Activated T-helper 1 cell treated with anti-CD3 and anti-CD28 coated beads, Interleukin-12 subunit alpha, Interleukin-12 subunit beta, Interleukin-2, Interleukin-4 antibody, amounts not matched to agents 30 ng/mL and 10 ng/mL and 1 ng/mL, durations not matched to agents 14 hours and 24 hours and 36 hours (primary cell): ENCODE measurements around the gene GPATCH2L. TPM values are rescaled to one million over a fixed set of nuclear protein-coding genes. Genes with fewer than 3 reads are reported as not detected.

Experiments
- DNase-seq: peaks from one replicate; pipeline ENCODE4 v3.0.0; 2021; ENCODE audit warnings: low spot score
- H3K27ac Mint-ChIP-seq: one replicate; pipeline ENCODE4 v1.8.0; 2021; ENCODE audit warnings: mild to moderate bottlenecking, mixed read lengths
- H3K27me3 Mint-ChIP-seq: one replicate; pipeline ENCODE4 v1.8.0; 2022; ENCODE audit warnings: mild to moderate bottlenecking, moderate library complexity, mixed read lengths; ENCODE audit not compliant: insufficient read depth
- H3K36me3 Mint-ChIP-seq: one replicate; pipeline ENCODE4 v1.8.0; 2021; ENCODE audit warnings: low read depth, mixed read lengths
- H3K4me1 Mint-ChIP-seq: one replicate; pipeline ENCODE4 v1.8.0; 2021; ENCODE audit warnings: low read depth, mixed read lengths
- H3K4me3 Mint-ChIP-seq: one replicate; pipeline ENCODE4 v1.8.0; 2021; ENCODE audit warnings: mild to moderate bottlenecking, moderate library complexity, mixed read lengths
- H3K9me3 Mint-ChIP-seq: one replicate; pipeline ENCODE4 v1.8.0; 2021; ENCODE audit warnings: mixed read lengths
- intact Hi-C: fragments of 100-400 bp; cut with micrococcal nuclease; formaldehyde crosslinking; loops from one replicate; pipeline ENCODE4 v1.15.1; 2024
- total RNA-seq: library from RNA; stranded (reverse); gene quantifications from 2 replicates; pipeline ENCODE4 v1.2.3, GENCODE V29; 2022

The GPATCH2L gene
- total RNA-seq, 1 donor from 2014 or later = 56.1 TPM

DNA sequence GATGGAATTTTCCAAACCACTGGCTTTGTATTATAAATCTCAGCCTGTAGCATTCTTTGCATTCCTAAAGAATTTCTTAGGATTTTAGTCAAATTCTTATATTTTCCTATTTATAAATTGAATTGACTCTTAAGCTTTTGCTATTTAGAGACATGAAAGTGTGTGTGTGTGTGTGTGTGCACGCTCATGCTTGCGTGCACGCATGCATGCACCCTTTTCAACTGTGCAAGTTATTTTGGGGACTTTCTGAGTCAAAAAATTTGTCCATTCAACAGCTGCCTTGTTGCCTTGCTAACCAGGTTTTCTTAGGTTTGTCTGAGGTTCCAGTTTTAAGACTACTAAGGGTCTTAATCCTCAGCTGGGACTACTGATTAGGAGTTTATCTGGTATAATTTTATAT is 42.6 kb downstream of the GPATCH2L start:
- DNase-seq = no peak
- intact Hi-C loops = no loop called here
- no peaks in the 10 kb centered on the region for H3K9me3 Mint-ChIP-seq
- H3K27me3 Mint-ChIP-seq = no peaks in the 10 kb centered on the region
- no peak overlapping the region for H3K4me3 Mint-ChIP-seq
- H3K36me3 Mint-ChIP-seq = peaks cover 32% of the 10 kb centered on the region
- H3K27ac Mint-ChIP-seq = no peak overlapping the region
- peaks cover 15% of the 10 kb centered on the region for H3K4me1 Mint-ChIP-seq

DNA sequence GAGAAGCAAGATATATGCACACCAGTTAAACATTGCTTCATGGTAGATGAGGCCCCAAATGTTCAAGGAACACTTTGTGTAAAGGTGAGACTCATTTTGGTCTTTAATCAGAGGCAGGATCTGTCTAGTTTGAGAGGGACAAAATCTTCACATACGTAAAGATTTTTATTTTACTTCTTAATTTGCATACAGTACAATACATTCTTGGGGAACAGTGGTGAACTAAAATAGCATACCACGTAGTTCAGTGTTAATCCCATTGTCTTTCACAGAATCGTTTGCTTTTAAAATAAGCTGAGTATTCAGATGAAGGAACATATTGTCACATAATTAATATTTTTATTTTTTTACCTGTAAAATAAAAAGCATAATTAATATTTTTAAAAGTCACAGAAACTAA is 43.3 kb downstream of the GPATCH2L start:
- H3K36me3 Mint-ChIP-seq = peaks cover 36% of the 10 kb centered on the region
- intact Hi-C loops = no loop called here
- H3K27me3 Mint-ChIP-seq = no peaks in the 10 kb centered on the region
- no peak overlapping the region for H3K4me3 Mint-ChIP-seq
- no peak for DNase-seq
- H3K9me3 Mint-ChIP-seq = no peaks in the 10 kb centered on the region
- H3K27ac Mint-ChIP-seq = no peak overlapping the region
- H3K4me1 Mint-ChIP-seq = peaks cover 15% of the 10 kb centered on the region

- peaks cover 6% of the 10 kb centered on the region for H3K4me1 Mint-ChIP-seq
- H3K9me3 Mint-ChIP-seq = no peaks in the 10 kb centered on the region
- H3K27me3 Mint-ChIP-seq = no peaks in the 10 kb centered on the region
- intact Hi-C loops = no loop called here
- H3K27ac Mint-ChIP-seq = no peak overlapping the region
- no peak overlapping the region for H3K4me3 Mint-ChIP-seq
- peaks cover 40% of the 10 kb centered on the region for H3K36me3 Mint-ChIP-seq
- no peak for DNase-seq
Measured at GRCh38 chr14:76196980-76197695, 45.4 kb downstream of the GPATCH2L start.

GRCh38 chr14:76201162-76201561 is 49.4 kb downstream of the GPATCH2L start:
- peaks cover 38% of the 10 kb centered on the region for H3K36me3 Mint-ChIP-seq
- no peaks in the 10 kb centered on the region for H3K9me3 Mint-ChIP-seq
- no peak for DNase-seq
- no peak overlapping the region for H3K27ac Mint-ChIP-seq
- peaks cover 15% of the 10 kb centered on the region for H3K4me1 Mint-ChIP-seq
- no peak overlapping the region for H3K4me3 Mint-ChIP-seq
- no peaks in the 10 kb centered on the region for H3K27me3 Mint-ChIP-seq
- intact Hi-C loops = no loop called here

DNA sequence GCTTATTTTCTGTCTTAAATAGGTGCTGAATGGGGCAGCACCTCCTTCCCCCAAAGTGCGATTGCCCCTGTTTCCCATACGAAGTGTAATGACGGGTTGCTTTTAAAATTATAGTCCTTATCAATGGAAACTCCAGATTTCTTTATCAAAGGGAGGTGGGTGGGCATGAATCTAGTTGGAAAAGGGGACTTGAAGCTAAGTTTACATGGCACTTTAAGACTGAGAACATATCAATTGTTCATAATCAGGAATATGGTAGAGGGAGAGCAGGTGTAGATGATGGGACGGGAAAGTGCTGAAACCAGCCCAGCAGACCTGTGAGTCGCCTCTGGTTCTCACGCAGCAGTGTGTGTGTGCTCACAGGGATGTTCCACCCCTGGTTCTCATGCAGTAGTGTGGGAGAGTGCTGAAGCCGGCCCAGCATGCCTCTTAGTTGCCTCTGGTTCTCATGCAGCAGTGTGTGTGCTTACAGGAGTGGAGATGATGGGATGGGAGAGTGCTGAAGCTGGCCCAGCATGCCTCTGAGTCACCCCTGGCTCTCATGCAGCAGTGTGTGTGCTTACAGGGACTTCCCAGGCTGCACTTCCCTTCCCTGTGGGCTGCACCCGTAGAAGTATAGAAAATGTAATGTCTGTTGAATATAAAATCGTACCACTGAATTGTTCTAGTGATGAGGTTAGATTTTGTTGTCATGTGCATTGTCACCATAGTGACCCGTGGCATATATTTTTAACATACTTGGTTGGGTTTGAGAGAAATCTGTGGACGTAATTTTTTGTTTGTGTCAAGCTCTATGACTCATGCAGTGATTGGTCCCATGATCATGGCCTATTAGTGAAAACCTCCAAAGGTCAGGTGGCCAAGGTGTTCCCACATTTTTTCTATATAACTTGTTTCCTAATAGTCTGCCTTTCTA is 51.6 kb downstream of the GPATCH2L start:
- DNase-seq = no peak
- peaks cover 9% of the 10 kb centered on the region for H3K4me1 Mint-ChIP-seq
- H3K36me3 Mint-ChIP-seq = peaks cover 35% of the 10 kb centered on the region
- no peaks in the 10 kb centered on the region for H3K27me3 Mint-ChIP-seq
- H3K27ac Mint-ChIP-seq = no peak overlapping the region
- H3K4me3 Mint-ChIP-seq = no peak overlapping the region
- no peaks in the 10 kb centered on the region for H3K9me3 Mint-ChIP-seq
- intact Hi-C loops = no loop called here

DNA sequence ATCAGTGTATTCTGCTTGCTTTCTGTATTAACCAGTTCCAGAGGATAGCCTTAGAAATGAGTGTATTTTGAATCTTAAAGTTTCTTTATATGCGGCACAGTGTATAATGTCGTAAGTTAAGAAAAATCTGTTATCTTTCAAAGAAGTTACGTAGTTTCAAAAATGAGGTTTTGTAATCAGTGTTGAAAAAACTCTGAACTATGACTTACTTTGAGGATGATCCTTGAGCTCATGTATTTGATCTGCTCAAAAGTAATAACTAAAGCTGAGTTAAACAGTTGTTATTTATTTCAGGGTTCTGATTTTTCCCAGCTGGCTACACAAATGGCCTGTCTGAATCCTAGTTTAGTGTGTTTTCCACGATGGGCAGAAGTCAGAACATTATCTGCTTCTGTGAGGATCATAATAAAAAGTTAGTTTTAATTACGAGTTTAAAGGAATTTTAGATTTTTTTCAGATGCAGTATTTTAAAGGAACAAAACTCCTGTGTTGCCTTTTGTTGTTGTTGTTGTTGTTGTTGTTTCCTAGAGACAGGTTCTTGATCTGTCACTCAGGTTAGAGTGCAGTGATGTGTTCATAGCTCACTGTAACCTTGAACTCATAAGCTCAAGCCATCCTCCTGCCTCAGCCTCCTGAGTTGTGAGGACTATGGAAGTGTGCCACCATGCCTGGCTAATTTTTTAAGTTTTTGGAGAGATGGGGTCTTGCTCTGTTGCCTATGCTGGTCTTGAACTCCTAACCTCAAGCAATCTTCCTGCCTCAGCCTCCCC is 52.9 kb downstream of the GPATCH2L start:
- H3K27me3 Mint-ChIP-seq = no peaks in the 10 kb centered on the region
- no peak overlapping the region for H3K4me3 Mint-ChIP-seq
- H3K4me1 Mint-ChIP-seq = peaks cover 9% of the 10 kb centered on the region
- no peaks in the 10 kb centered on the region for H3K9me3 Mint-ChIP-seq
- intact Hi-C loops = no loop called here
- H3K27ac Mint-ChIP-seq = no peak overlapping the region
- peaks cover 32% of the 10 kb centered on the region for H3K36me3 Mint-ChIP-seq
- DNase-seq = no peak

DNA sequence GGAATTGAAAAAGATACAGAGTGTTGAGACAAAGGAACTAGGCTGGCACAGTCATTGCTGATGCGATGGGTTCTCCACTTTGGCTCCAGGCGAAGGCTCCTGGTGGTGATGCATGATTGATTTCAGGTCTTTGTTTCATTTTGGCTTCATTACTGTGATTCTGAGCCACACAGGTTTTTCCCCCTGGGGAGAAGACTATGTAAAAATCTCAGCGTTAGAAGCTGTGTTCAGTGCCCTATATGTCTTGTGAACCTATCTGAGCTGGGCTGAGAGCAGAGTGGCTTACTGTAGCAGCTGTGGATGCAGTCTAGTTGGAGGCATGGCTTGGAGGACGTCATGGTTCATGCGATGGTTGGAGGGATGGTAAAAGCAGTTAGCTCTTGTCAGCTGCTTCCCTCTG is 54.0 kb downstream of the GPATCH2L start:
- no peak for DNase-seq
- no peaks in the 10 kb centered on the region for H3K27me3 Mint-ChIP-seq
- H3K9me3 Mint-ChIP-seq = no peaks in the 10 kb centered on the region
- intact Hi-C loops = no loop called here
- peaks cover 9% of the 10 kb centered on the region for H3K4me1 Mint-ChIP-seq
- H3K4me3 Mint-ChIP-seq = no peak overlapping the region
- H3K27ac Mint-ChIP-seq = no peak overlapping the region
- peaks cover 27% of the 10 kb centered on the region for H3K36me3 Mint-ChIP-seq

GRCh38 chr14:76208340-76208739 is 56.6 kb downstream of the GPATCH2L start:
- H3K4me3 Mint-ChIP-seq = no peak overlapping the region
- H3K27ac Mint-ChIP-seq = no peak overlapping the region
- no peak for DNase-seq
- no peaks in the 10 kb centered on the region for H3K27me3 Mint-ChIP-seq
- H3K9me3 Mint-ChIP-seq = no peaks in the 10 kb centered on the region
- H3K4me1 Mint-ChIP-seq = peaks cover 3% of the 10 kb centered on the region
- peaks cover 17% of the 10 kb centered on the region for H3K36me3 Mint-ChIP-seq
- intact Hi-C loops = no loop called here

DNA sequence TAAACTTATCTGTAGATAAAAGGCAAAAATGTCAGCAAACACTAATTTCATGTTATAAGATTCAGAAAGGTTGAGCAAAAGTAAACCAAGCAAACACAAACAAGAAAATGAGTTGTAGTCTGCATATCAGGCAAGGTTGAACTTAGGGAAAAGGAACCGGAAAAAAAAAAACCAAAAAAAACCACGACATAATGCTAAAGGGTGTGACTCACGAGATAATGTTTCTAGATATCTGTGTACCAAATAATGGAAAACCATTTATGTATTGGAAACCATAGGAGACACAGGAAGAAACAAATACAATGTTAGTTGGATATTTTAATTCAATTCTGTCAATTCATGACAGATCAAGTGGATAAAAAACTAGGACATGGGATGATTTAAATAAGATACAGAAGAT is 60.5 kb downstream of the GPATCH2L start:
- Mint-ChIP-seq H3K27me3 (no peaks in the 10 kb centered on the region), H3K4me3 (no peak overlapping the region), H3K36me3 (peaks cover 9% of the 10 kb centered on the region), H3K4me1 (no peaks in the 10 kb centered on the region), H3K9me3 (no peaks in the 10 kb centered on the region), H3K27ac (no peak overlapping the region)
- intact Hi-C loops = no loop called here
- no peak for DNase-seq

GRCh38 chr14:76217179-76217578 is 65.5 kb downstream of the GPATCH2L start:
- no peak for DNase-seq
- peaks cover 3% of the 10 kb centered on the region for H3K36me3 Mint-ChIP-seq
- H3K4me3 Mint-ChIP-seq = no peak overlapping the region
- no peaks in the 10 kb centered on the region for H3K4me1 Mint-ChIP-seq
- no peak overlapping the region for H3K27ac Mint-ChIP-seq
- H3K27me3 Mint-ChIP-seq = no peaks in the 10 kb centered on the region
- no peaks in the 10 kb centered on the region for H3K9me3 Mint-ChIP-seq
- intact Hi-C loops = no loop called here

GRCh38 chr14:76218662-76219061 is 66.9 kb downstream of the GPATCH2L start:
- no peak overlapping the region for H3K27ac Mint-ChIP-seq
- H3K9me3 Mint-ChIP-seq = no peaks in the 10 kb centered on the region
- H3K27me3 Mint-ChIP-seq = no peaks in the 10 kb centered on the region
- intact Hi-C loops = no loop called here
- H3K36me3 Mint-ChIP-seq = no peaks in the 10 kb centered on the region
- DNase-seq = no peak
- no peak overlapping the region for H3K4me3 Mint-ChIP-seq
- no peaks in the 10 kb centered on the region for H3K4me1 Mint-ChIP-seq

DNA sequence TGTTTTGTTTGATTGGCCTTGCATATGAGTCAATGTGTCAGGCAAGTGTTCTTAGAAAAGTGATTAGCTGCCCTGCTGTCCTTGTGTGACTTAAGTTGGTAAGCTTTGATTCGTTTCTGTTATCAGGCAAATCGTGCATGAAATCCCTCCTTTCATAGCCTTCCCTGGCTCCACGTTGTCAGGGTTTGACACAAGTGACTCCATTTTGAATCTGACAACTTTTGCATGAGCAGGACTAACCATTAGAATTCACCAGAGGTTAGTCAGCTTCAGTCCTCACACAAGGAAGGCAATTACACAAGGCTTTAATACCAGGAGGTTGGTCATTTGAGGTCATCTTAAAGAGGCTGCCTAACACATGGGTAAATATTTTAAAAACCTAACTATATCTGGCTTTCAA is 68.2 kb downstream of the GPATCH2L start:
- no peak for DNase-seq
- H3K36me3 Mint-ChIP-seq = no peaks in the 10 kb centered on the region
- H3K4me1 Mint-ChIP-seq = no peaks in the 10 kb centered on the region
- H3K9me3 Mint-ChIP-seq = no peaks in the 10 kb centered on the region
- H3K4me3 Mint-ChIP-seq = no peak overlapping the region
- H3K27ac Mint-ChIP-seq = no peak overlapping the region
- intact Hi-C loops = no loop called here
- no peaks in the 10 kb centered on the region for H3K27me3 Mint-ChIP-seq
